ENCODE results near the gene LLGL2. TPM values are rescaled to one million over a fixed set of nuclear protein-coding genes. Genes with fewer than 3 reads are reported as not detected.
"Not testable (repeated sequence)": the region's sequence is repeated elsewhere in the genome, so short reads cannot be mapped to it uniquely, and the experiment has no call there.

The LLGL2 gene
- total and polyA plus RNA-seq, 2 donors (not counting 1 experiment from before 2014, with no cell fraction given): 40.6 to 52.0 TPM

- intact Hi-C loops (cut with micrococcal nuclease): no loop called here
- CTCF ChIA-PET: interaction anchor here (1.6 kb wide), 1 partner anchor 165 kb away, joined by 4 read pairs; no protein-coding TSS in a partner anchor
- Mint-ChIP-seq H3K27ac (no peak overlapping the region), H3K27me3 (no peaks in the 10 kb centered on the region), H3K4me1 (peaks cover 15% of the 10 kb centered on the region), H3K4me3 (no peak overlapping the region), H3K9me3 (ENCODE audit: insufficient read depth) (no peaks in the 10 kb centered on the region)
- Histone ChIP-seq H3K27ac (ENCODE audit: low read length in 2 of 2) (no peak overlapping the region), H3K4me2 (replicated peaks; ENCODE audit: low read depth, low read length, poor library complexity, severe bottlenecking) (no peak overlapping the region), H3K36me3 (replicated peaks in 1 of 2; ENCODE audit: control extremely low read depth in 1 of 2, control insufficient read depth in 1 of 2, extremely low read depth in 1 of 2, insufficient read depth in 2 of 2, low read length in 1 of 2) (peaks cover 0 to 14% of the 10 kb centered on the region in 2 experiments), H2AFZ (ENCODE audit: insufficient read depth, low read depth, low read length, poor library complexity, severe bottlenecking) (no peak overlapping the region), H3K4me1 (ENCODE audit: control insufficient read depth in 2 of 2, insufficient read depth in 2 of 2, low read length in 2 of 2) (peaks cover 2 to 17% of the 10 kb centered on the region in 2 donors), H3K9ac (ENCODE audit: low read length) (no peak overlapping the region), H3K27me3 (replicated peaks in 1 of 4; ENCODE audit: control extremely low read depth in 1 of 4, control insufficient read depth in 3 of 4, insufficient read depth in 4 of 4, low read length in 3 of 4) (no peaks in the 10 kb centered on the region), H4K20me1 (ENCODE audit: control insufficient read depth, insufficient read depth, low read length, poor library complexity, severe bottlenecking) (peaks cover 24% of the 10 kb centered on the region), H3K79me2 (ENCODE audit: control insufficient read depth, insufficient read depth, low read length) (no peaks in the 10 kb centered on the region), H3K9me3 (ENCODE audit: control extremely low read depth in 1 of 3, control insufficient read depth in 2 of 3, insufficient read depth in 1 of 3, low read length in 2 of 3) (no peaks in the 10 kb centered on the region), H3K4me3 (ENCODE audit: control extremely low read depth in 1 of 5, extremely low read depth in 1 of 5, insufficient read depth in 1 of 5, low read depth in 2 of 5, low read length in 4 of 5) (no peak overlapping the region)
- WGBS (ENCODE audit: insufficient coverage): 94% methylated on average over 11 of the region's 17 CpGs
- DNase-seq (no peak), ATAC-seq (ENCODE audit: low read depth) (no peak)
- no peak for TF ChIP-seq EZH2 (IDR thresholded peaks at IDR 0.05; ENCODE audit: borderline replicate concordance, insufficient read depth, low read depth, low read length, poor library complexity, severe bottlenecking)
- TF ChIP-seq CTCF (IDR thresholded peaks at IDR 0.05): no peak
- POLR2A ChIA-PET: no interaction called here
Measured at GRCh38 chr17:75592348-75593020, 67.0 kb downstream of the LLGL2 start.

- H3K9ac ChIP-seq (ENCODE audit: low read length); H3K27me3 Mint-ChIP-seq; H3K4me3 ChIP-seq (ENCODE audit: control extremely low read depth in 1 of 5, extremely low read depth in 1 of 5, insufficient read depth in 1 of 5, low read depth in 2 of 5, low read length in 4 of 5); H3K27ac Mint-ChIP-seq; H3K9me3 ChIP-seq (ENCODE audit: control extremely low read depth in 1 of 3, control insufficient read depth in 2 of 3, insufficient read depth in 1 of 3, low read length in 2 of 3); H3K79me2 ChIP-seq (ENCODE audit: control insufficient read depth, insufficient read depth, low read length); H2AFZ ChIP-seq (ENCODE audit: insufficient read depth, low read depth, low read length, poor library complexity, severe bottlenecking); ATAC-seq (ENCODE audit: low read depth); H3K9me3 Mint-ChIP-seq (ENCODE audit: insufficient read depth); H3K4me3 Mint-ChIP-seq; H3K4me2 ChIP-seq (replicated peaks; ENCODE audit: low read depth, low read length, poor library complexity, severe bottlenecking); H3K27me3 ChIP-seq (replicated peaks in 1 of 4; ENCODE audit: control extremely low read depth in 1 of 4, control insufficient read depth in 3 of 4, insufficient read depth in 4 of 4, low read length in 3 of 4); DNase-seq; intact Hi-C loops (cut with micrococcal nuclease); CTCF ChIA-PET; H3K27ac ChIP-seq (ENCODE audit: low read length in 2 of 2): not testable (repeated sequence)
- POLR2A ChIA-PET: interaction anchor here (0.7 kb wide), 1 partner anchor 11 kb away, joined by 7 read pairs; no protein-coding TSS in a partner anchor
- H3K4me1 ChIP-seq (ENCODE audit: control insufficient read depth in 2 of 2, insufficient read depth in 2 of 2, low read length in 2 of 2): peaks cover 0 to 12% of the 10 kb centered on the region in 2 donors
- H3K4me1 Mint-ChIP-seq: peaks cover 14% of the 10 kb centered on the region
- 96% methylated on average over 5 of the region's 9 CpGs for WGBS (ENCODE audit: insufficient coverage)
- H4K20me1 ChIP-seq (ENCODE audit: control insufficient read depth, insufficient read depth, low read length, poor library complexity, severe bottlenecking): peaks cover 24% of the 10 kb centered on the region
- H3K36me3 ChIP-seq (replicated peaks in 1 of 2; ENCODE audit: control extremely low read depth in 1 of 2, control insufficient read depth in 1 of 2, extremely low read depth in 1 of 2, insufficient read depth in 2 of 2, low read length in 1 of 2): peaks cover 0 to 14% of the 10 kb centered on the region in 2 experiments
Measured at GRCh38 chr17:75593430-75593829, 67.9 kb downstream of the LLGL2 start.
